ENCODE data around the gene NCAPG.
"Not testable (repeated sequence)": the region's sequence is repeated elsewhere in the genome, so short reads cannot be mapped to it uniquely, and the experiment has no call there.

The NCAPG gene

GRCh38 chr4:17854036-17854435, 43.3 kb downstream of the NCAPG start:
- Mint-ChIP-seq H3K27ac (no peak overlapping the region), H3K4me3 (no peak overlapping the region), H3K9me3 (peaks cover 5% of the 10 kb centered on the region), H3K36me3 (ENCODE audit: low read depth) (peaks cover 20% of the 10 kb centered on the region), H3K4me1 (no peaks in the 10 kb centered on the region), H3K27me3 (ENCODE audit: low read depth) (no peaks in the 10 kb centered on the region)
- no peak for TF ChIP-seq CTCF (IDR thresholded peaks at IDR 0.05; ENCODE audit: unreplicated experiment in 3 of 3)

DNA sequence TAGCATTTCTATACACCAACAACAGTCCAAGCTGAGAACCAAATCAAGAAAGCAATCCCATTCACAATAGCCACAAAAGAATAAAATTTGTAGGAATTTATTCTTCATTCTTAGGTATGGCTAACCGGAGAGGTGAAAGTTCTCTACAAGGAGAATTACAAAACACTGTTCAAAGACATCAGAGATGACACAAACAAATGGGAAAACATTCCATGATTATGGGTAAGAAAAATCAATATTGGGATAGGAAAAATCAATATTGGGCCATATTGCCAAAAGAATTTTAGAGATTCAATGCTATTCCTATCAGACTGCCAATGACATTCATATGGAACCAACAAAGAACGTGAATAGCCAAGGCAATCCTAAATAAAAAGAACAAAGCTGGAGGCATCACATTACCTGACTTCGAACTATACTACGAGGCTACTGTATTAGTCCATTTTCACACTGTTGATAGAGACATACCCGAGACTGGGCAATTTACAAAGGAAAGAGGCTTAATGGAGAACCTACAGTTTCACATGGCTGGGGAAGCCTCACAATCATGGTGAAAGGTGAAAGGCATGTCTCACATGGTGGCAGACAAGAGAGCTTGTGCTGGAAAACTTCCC, 49.1 kb downstream of the NCAPG start:
- TF ChIP-seq CTCF (IDR thresholded peaks at IDR 0.05; ENCODE audit: unreplicated experiment in 3 of 3), result no peak
- H3K9me3 Mint-ChIP-seq, result peaks cover 30% of the 10 kb centered on the region

DNA sequence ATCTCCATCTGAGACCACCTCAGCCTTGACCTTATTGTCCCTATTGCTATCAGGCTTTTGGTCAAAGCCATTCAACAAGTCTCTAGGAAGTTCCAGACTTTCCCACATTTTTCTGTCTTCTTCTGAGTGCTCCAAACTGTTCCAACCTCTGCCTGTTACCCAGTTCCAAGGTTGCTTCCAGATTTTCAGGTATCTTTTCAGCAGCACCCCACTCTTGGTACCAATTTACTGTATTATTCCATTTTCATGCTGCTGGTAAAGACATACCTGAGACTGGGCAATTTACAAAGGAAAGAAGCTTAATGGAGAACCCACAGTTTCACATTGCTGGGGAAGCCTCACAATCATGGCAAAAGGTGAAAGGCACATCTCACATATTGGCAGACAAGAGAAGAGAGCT, 51.1 kb downstream of the NCAPG start:
- not testable (repeated sequence) for H3K27me3 Mint-ChIP-seq (ENCODE audit: low read depth); H3K27ac Mint-ChIP-seq; H3K4me3 Mint-ChIP-seq; H3K4me1 Mint-ChIP-seq
- peaks cover 60% of the 10 kb centered on the region for H3K36me3 Mint-ChIP-seq (ENCODE audit: low read depth)
- H3K9me3 Mint-ChIP-seq, result peaks cover 30% of the 10 kb centered on the region

More for the DNA sequence above, 49.1 kb downstream of the NCAPG start:
- Mint-ChIP-seq H3K27ac (no peak overlapping the region), H3K36me3 (ENCODE audit: low read depth) (peaks cover 57% of the 10 kb centered on the region), H3K4me3 (no peak overlapping the region), H3K27me3 (ENCODE audit: low read depth) (no peaks in the 10 kb centered on the region), H3K4me1 (no peaks in the 10 kb centered on the region)

GRCh38 chr4:17865866-17866363, 55.1 kb downstream of the NCAPG start:
- Mint-ChIP-seq H3K9me3 (peaks cover 20% of the 10 kb centered on the region), H3K4me3 (no peak overlapping the region), H3K27me3 (ENCODE audit: low read depth) (no peaks in the 10 kb centered on the region), H3K4me1 (no peaks in the 10 kb centered on the region), H3K36me3 (ENCODE audit: low read depth) (peaks cover 34% of the 10 kb centered on the region), H3K27ac (no peak overlapping the region)
- no peak for TF ChIP-seq CTCF (IDR thresholded peaks at IDR 0.05; ENCODE audit: unreplicated experiment in 3 of 3)

DNA sequence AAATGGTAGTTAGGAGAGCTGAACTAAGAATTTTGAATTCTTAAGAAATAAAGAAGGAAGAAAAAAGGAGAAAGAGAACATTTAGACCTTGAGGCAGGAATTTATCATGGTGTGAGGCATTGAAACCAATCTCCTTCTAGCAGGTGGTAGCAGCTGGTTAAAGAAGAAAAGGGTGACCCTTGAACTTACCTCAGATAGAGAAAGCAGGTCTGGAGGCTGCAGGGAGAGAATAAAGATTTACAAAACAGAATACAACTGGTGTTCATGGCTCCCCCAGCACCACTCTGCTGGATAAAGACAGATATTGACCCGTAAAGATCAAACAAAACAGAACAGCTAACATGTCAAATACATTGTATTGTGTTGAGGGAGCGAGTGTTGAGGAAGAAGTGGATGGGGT, 56.0 kb downstream of the NCAPG start:
- H3K9me3 Mint-ChIP-seq, result peaks cover 17% of the 10 kb centered on the region
- H3K4me1 Mint-ChIP-seq, result no peaks in the 10 kb centered on the region
- no peak overlapping the region for H3K4me3 Mint-ChIP-seq
- peaks cover 30% of the 10 kb centered on the region for H3K36me3 Mint-ChIP-seq (ENCODE audit: low read depth)
- H3K27ac Mint-ChIP-seq, result no peak overlapping the region
- no peaks in the 10 kb centered on the region for H3K27me3 Mint-ChIP-seq (ENCODE audit: low read depth)
- no peak for TF ChIP-seq CTCF (IDR thresholded peaks at IDR 0.05; ENCODE audit: unreplicated experiment in 3 of 3)

DNA sequence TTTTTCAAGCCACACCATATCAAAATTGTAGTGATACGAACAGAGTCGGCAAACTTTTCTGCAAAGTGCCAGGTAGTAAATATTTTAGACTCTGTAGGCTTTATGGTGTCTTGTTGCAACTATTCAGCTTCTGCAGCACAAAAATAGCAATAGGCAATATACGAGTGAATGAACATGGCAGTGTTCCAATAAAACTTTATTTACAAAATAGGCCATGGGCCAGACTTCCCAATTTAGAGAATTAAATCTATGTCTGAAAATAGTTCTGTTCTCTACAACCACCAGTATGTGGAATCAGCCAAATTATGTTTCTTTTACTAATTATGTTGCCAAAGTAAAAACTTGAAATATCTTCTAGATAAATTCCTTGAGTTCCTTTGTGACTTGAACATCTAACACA, 56.5 kb downstream of the NCAPG start:
- peaks cover 25% of the 10 kb centered on the region for H3K36me3 Mint-ChIP-seq (ENCODE audit: low read depth)
- H3K27ac Mint-ChIP-seq, result no peak overlapping the region
- no peak overlapping the region for H3K4me3 Mint-ChIP-seq
- TF ChIP-seq CTCF (IDR thresholded peaks at IDR 0.05; ENCODE audit: unreplicated experiment in 3 of 3), result no peak
- no peaks in the 10 kb centered on the region for H3K27me3 Mint-ChIP-seq (ENCODE audit: low read depth)
- no peaks in the 10 kb centered on the region for H3K4me1 Mint-ChIP-seq
- peaks cover 12% of the 10 kb centered on the region for H3K9me3 Mint-ChIP-seq

Data from nephron (organoid).